KG1 (cell line): ENCODE measurements around the gene ADIPOR2.

Experiments
- DNase-seq: peaks from one replicate; lab custom pipeline; 2025; lab: John Stamatoyannopoulos, UW

ADIPOR2 gene

DNA sequence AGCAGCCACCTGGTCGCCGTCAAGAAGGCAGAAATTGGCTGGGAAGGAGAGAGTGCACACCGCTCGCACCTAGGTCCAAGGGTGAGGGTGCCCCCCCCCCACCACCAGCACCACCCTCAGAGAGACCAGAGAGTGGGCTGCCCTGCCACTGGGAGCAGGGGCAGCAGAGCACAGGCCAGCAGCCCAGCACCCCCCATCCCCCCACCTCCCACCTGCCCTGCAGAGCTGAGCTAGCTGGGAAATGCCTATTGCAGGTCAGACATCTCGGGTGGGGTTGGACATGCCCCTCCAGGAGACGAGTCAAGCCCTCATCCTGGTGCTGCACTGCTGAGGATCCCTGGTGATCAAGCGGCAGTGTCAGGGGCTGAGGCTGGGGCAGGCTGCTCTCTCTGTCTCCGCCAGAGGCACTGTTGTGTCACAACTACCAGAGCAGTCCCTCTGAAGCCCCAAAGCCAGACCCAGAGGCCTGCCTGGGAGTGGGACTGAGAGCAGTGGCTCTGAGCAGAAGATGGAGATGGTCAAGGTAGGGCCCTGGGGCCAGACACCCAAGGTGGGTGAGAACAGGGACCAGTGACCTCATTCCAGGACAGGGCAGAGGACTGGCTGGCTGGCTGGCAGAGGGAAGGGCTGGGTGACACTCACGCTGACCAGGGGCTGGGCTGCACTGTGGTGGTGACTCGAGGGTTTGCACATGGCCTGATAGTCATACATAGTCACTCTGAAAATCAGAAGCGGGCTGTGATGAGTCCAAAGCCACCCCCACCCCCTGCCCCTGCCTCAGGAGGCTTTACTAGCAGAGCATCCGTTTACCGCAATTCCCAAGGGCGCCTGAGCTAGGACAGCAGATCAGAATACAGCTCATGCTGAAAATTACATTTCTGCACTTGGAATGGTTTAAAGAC lies 109.8 kb downstream of the ADIPOR2 start:
- DNase-seq: no peak

DNA sequence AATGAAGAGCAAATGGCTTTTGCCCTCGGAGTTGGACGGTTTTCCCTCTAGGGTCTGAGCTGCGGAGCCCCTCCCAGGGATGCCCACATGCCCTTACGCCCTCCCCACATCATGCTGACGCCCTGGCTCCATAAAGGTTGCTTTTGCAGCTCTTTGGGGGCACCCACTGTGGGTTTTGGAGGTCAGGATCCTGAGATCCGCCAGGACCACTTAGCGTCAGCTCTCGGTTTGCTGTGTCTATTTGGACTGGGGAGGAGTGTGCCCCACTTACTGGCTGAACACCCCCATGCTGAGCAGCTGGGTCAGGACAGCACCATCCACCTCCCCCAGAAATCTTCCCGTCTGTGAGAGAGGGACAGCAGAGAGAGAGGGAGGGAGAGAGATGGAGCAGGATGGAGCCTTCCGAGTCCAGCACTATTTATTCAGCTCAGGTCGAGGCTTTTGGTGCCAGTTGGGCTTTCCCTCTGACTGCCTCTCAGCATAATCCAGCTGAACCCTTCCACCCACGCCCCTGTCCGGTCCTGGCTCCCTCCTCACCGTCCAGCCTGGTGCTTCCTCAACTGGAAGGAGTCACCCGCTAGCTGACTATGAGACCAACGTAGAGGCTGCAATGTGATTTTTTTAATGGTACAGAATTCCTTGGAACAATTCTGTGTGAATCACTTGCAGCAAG lies 110.6 kb downstream of the ADIPOR2 start:
- DNase-seq: no peak

DNA sequence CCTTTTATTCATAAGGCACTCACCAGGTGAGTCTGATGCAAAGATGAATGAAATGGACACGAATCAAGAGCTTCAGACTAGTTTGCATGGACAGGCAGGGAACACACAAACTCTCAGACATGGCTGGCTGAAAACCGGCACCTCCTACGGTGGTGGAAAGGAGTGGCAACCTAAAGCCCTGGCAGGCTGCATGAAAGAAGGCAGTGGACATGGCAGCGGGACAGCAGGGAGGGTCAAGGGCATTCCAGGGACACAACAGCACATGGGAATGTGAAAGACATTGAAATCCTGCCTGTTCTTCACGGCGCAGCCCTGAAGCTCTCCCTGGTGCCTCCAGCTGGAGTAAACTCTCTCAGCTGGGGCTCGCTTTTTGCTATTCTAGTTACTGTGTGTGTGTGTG lies 112.9 kb downstream of the ADIPOR2 start:
- DNase-seq: no peak

DNA sequence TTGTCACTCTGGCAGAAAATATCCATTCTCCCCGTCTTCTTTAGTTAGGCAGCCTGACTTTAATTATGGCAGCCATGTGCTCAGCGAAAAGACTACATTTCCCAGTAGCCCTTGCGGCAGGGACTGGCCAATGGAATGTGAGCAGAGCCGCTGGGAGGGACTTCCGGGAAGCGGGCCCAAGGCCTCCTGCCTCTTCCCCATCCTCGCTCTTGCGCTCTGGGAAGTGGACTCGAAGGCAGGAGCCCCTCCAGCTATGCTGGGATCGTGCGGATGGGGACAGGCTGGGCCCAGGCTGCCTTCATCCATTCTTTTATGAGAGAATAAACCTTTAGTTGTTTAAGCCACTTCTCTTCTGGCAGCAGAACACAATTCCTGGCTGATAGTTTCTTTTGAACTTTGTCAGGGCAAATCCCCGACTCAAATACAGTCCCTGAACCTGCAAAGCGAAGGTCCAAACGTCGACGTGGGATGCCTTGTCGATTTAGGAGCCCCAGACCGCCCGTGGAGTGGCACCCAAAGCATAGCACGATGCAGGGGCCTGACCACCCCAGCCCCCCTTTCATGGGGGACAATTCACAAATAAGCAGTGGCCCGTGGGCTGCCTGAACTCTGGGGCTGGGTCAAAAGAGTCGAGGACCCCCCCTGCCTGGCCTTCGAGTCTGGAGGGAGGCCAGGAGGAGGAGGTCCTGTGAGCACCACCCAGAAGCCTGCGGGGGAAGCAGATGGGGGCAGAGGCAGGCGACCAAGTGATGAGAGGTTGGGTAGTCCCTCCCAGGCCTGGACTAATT lies 113.9 kb downstream of the ADIPOR2 start:
- peak; percentile 35 for DNase-seq

DNA sequence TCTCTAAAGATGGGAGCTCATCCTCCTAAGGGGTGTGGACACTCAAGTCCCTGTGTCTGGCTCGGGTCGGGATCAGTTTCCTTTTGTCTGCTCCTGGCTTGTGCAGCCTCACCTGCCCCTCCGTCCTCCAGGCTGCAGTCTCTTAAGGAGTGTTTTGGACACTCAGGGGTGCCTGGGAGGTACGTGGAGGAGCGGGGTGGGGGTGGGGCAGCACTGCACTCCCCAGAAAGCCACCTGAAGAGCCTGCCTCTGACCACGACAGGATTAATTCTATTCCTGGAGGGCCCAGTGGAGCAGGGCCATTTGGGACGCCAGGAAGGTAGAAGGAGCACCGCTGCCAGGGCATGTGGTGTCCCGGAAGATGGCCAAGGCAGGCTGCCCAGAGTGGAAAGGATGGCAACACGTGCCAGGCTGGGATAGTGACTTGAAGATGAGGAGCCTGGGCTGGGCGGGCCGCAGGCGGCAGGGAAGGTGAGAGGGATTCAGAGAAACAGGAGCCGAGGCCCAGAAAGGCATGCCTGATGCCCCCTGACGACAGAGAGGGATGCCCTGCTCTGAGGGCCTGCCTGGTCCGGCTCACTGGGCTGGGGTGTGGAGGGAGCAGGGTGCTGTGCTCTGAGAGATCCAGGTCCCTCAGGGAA lies 114.7 kb downstream of the ADIPOR2 start:
- no peak for DNase-seq

DNA sequence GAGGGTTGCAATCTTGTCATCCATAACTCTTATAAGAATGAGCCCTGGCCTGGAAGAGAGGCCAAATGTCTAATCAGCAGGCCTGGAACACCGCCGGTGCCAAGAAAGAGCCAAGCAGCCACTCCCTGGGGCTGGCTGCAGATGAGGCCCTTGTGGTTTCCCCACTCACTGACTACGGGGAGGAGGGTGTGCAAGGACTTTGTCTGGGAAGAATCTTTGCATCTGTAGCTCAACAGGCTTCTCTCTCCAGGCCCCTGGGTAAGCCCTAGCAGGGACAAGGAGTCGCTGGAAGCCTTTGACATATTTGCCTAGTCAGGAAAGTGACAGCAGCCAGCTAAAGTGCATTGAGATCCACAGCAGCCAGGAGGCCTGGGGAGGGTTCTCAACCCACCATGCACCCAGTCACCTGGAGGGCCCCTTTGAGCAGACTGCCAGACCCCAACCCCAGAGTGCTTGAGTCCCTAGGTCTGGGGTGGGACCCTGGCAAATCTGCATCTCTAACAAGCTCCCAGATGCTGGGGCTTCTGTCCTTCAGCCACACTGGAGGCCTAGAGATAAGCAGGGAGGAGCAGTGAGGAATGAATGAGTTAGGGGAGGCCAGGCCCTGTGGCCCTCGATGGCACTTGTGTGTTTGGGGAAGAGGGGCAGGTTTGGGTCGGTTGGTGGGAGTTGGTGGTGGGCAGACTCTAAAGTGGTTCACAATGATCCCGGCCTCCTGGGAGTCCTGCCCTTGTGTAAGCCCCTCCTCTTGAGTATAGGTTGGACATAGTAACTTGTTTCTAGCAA lies 115.6 kb downstream of the ADIPOR2 start:
- DNase-seq: no peak

DNA sequence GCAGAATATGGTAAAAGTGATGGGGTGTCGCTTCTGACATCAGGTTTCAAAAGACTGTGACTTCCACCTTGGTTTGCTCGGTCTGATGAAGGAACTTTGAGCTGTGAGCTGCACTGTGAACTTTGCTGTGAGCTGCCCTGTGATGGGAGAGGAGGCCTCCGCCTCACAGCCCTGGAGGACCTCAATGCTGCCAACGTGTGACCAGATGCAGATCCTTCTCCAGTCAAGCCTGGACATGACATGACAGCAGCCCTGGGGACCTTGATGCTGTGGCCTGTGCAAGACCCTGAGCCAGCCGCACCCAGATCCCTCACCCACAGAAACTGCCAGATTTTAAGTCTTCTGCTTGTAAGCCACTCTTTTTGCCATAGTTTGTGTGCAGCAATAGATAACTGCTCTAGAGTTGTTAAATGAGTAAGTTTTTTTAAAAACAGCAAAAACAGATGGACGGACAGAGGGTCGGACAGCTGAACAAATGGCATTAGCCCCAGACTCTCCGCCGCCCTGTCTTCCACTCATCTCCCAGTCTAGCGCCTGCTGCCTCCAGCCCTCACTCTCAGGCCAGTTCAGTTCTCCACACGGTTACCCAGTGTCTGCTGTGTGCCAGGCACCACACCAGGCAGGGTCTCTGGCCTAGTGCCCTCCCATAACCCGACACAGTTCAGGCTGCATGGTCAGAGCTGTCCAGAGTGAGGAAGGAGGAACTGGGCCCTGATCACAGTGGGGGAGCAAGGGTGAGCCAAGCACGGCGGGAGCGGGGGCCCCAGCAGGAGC lies 116.4 kb downstream of the ADIPOR2 start:
- no peak for DNase-seq

DNA sequence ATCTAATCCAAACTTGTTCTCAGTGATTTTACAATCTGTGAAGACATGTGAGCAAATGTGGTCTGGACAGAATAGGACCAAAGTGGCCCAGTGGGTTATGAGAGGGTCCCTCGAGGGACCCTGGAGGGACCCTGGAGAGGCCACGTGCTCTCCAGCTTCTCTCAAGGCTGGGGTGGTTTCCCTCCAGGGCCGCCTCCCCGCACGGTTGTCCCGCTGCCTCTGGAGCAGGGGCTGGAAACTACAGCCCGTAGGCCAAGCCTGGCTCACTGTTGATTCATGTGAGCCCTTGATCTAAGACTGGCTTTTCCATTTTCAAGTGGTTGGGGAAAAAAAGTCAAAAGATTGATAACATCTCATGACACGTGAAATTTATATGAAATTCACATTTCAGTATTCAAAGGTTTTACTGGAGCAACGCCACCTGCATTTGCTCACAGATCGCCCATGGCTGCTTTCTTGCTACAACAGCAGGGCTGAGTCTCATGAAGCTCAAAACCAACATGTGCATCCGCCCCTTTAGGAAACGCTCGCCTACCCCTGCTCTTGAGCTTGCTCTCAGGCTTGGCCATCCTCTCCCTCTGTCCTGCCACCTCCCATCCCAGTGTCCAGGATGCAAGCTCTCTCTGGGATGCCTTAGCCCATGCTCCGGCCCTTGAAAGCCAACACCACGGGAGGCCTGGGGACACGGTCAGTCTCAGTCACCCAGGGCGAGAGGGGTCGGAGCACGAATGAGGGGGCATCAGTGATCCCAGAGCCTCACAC lies 117.3 kb downstream of the ADIPOR2 start:
- DNase-seq: no peak

DNA sequence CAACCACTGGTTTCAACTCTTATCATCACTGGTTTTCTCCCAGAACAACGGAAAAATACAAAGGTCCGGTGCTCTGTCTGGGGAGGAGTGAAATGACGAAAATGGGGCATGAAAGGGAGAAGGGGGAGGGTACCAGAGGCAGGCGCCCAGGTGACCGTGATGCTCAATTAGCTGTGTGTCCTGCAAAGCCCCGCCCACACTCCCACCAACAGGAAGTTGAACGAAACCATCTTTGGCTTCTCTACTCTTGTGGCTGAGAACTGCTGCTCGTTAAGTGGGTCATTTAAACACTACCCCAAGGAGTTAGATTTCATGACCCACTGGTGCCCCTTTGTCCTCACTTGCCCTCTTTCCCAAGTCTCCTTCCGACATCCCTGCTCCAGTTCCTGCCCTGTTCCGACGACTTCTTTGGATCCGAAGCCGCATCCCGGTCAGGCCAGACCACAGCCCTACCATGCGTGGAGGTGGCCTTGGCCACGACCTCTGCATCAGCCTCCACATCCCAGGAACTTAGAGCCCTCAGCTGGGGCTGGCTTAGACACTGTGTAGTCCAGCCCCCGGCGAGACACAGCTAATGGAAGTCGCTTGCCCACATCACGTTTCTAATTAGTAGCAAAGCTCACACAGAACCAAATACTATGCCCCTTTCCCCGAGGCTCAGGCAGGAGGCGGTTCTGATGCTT lies 118.1 kb downstream of the ADIPOR2 start:
- no peak for DNase-seq

DNA sequence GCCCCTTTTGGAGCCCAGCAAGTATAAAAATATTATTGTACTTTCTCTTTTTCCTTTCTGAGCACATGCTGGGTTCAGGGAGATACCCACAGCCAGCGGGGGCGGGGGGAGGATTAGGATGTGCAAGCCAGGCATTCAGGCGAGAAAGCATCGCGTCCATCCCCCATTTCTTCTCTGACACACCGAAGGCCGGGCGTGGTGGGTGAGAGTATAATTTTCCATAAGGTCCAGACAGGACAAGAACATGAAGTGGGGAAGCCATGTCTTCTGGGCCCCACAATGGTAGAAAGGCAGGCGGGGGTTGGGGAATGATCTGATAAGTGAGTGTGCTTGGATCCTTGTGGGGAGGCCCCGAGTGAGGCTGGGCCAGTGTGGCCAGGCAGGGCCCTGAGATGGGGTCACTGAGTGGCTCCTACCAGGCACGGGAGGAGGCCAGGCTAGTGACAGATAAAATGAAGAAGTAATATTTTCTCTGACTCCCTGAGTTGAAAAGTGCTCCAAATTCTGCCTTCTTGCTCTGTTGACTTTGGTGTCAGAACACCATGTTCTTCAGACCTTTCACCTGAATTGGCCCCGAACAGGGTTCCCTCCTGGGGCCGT lies 118.8 kb downstream of the ADIPOR2 start:
- DNase-seq: no peak

DNA sequence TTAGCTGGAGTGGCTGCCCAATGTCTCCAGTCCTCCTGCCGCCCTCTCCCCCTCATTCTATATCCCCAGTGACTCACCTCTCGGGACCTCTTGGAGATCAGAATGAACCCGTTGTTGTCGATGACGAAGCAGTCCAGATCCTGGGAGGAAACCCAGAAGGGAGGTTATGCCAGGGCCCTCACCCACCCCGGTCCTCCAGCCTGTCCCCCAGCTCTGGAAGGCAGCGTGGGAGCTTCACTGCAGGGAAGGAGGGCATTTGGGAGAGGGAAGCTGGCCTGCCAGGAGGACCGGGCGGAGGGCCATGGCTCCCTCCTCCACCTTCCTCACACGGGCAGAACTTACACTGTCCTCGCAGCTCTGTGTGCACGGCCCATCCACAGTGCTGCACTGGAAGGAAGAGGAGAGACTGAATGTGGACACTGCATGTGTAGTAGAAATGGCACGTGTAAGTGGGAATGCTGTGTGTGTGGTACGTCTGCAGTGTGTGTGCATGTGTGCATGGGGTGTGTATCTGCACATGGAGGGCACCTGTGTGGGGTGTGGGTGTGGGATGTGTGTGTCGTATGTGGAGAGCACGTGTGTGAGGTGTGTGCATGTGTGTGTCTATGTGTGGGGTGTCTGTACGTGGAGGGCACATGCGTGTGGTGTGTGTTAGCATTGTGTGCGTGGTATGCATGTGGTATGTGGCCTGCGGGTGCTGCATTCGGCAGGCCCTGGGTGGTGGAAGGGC lies 119.5 kb downstream of the ADIPOR2 start:
- no peak for DNase-seq

DNA sequence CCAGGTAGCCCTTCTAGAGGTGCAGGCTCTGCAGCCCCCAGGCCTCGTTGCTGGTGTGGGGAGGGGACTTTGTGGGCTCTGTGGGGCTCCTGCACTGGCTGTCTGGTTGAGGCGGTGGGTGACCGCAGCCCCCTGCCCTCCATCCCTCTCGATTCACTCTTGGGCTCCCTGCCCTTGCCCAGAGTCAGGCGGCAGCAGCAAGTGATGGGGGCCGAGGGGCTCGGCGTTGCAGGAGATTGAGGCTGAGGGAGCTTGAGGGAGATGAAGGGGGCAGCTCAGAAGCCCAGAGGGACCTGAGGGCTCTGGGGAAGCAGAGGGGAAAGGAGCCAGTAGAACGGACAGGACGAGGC lies 120.0 kb downstream of the ADIPOR2 start:
- no peak for DNase-seq

DNA sequence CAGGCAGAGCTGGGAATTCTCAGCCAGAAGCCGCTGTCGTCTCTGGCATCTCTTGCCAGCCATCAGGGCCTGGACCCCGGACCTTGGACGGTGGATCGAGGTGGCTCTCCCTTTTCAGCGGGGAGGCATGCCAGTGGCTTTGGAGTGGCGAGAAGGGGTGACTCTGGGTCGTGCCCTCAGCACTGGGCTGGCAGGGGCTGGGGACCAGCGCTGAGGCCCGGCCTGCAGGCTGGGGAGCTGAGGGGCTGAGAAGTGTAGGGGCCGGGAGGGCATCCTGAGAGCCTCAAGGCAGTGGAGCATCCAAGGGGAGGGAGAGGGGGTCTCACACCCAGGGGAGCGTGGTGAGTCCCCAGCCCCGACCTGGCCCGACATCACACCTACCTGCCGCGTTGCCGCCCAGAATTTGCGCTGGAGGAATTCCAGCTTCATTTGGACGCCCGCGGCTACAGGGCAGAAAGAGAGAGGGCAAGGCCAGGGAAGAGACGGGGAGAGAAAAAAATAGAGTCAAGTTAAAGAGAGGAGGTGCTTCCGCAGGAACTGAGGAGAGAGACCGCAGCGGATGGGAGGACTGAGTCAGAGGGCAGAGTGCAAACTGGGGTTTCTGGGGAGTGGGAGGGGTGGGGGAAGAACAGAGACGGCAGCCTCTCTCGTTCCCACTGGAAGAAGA lies 120.5 kb downstream of the ADIPOR2 start:
- no peak for DNase-seq

DNA sequence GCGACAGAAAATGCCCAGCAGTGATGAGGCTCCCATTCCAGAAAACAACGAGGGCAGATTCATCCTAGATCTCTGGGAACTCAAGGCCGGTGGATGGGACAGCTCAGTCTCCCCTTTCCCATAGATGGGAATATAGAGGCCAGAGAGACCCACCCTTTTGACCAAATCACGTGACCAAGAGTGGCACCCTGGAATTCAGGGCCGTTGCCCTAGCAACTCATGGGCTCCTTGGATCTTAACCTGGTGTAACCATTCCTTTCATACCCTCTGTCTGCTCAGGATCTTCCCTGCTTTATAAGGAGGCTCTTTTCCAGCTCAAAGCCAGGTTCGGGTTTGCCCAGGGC lies 121.0 kb downstream of the ADIPOR2 start:
- no peak for DNase-seq

DNA sequence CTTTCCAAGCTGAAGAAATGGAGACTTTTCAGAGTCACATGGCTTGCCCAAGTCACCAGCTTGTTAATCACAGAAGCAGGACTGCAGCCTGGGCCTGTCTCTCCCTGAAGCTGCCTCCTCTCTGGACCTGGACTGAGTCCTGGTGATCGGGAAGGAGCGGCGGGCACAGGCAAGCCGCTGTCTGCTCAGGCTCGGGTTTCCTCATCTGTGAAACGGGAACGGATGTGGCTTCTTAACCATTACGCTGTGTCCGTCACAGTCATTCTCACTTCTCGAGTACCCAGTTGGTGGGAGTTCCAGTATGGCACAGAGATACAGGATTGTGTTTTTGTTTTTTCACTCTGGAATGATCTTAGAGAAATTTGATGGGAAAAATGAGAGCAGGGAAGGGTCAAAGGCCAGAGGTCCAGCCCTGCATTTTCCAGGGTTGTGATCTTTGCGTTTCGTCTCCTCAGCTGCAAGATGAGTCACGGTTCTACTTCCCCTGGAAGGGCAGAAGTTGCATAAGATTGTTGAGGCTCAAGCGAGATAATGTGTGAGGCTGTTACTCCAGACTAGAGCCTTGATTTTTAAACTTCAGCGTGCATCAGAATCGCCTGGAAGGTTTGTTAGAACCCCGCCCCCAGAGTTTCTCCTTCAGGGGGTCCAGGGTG lies 121.9 kb downstream of the ADIPOR2 start:
- DNase-seq: peak; percentile 63

DNA sequence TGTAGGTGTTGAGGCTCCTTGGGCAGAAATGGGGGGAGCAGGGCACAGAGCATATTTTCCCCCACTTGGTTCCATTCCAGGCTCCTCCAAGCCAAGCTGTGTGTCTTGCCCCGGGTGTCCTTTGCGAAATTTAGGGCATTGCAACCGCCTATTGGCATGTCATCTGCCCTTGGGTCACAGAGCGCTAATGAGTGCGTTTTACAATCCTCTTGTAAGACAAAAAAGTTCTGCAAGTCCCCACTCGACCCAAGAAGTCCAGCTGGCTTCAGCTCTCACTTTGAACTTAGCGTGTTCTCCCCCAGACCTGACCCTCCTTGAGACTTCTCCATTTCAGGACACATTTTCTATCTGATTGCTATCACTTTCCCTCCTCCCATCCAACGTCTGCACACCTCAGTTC lies 123.4 kb downstream of the ADIPOR2 start:
- no peak for DNase-seq

DNA sequence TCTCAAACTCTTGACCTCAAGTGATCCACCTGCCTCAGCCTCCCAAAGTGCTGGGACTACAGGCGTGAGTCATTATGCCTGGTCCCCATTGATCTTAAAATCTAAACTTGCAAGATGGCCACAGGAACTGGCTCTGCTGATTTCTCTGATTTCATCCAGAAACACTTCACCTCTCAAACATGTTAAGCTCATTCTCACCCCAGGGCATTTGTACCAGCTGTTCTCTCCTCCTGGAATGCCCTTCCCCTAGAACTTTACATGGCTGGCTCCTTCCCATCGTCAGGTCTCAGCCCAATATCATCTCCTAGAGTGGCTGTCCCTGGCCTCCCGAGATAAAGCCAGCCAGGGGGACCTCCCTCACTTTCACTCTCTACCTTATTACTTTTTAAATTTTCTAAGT lies 124.2 kb downstream of the ADIPOR2 start:
- no peak for DNase-seq
